ENCODE measurements around the gene AP3M1.

Gene AP3M1

DNA sequence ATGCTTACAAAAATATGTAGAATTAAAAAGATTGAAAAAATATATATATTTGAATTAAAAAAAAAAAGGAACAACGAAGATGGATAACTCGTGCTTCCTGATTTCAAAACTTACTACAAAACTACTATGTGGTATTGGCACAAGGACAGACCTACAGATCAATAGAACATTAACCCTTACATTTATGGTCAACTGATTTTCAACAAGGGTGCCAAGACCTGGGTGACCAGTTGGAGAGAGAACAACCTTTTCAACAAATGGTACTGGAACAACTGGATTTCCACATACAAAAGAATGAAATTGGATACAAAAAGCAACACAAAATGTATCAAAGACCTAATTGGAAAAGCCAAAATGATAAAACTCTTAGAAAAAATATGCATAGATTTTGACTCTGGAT, 10.1 kb downstream of the AP3M1 start:
- ChIA-PET POLR2A (interaction anchor here (1.4 kb wide), 1 partner anchor 10 kb away, joined by 3 read pairs; the partner anchor contains the start of genes ADK and AP3M1), CTCF (no interaction called here)
- TF ChIP-seq ZNF366 (tag by site-specific recombination; conservative IDR thresholded peaks at IDR 0.05), result no peak
- TF ChIP-seq ZNF175 (tag by site-specific recombination; IDR thresholded peaks at IDR 0.05), result no peak
- TF ChIP-seq MZF1 (tag by site-specific recombination; IDR thresholded peaks at IDR 0.05; ENCODE audit: borderline replicate concordance), result no peak
- no peak for TF ChIP-seq ZNF837 (tag by site-specific recombination; IDR thresholded peaks at IDR 0.05)
- no peak for TF ChIP-seq ZNF214 (tag by site-specific recombination; IDR thresholded peaks at IDR 0.05; ENCODE audit: borderline replicate concordance)
- TF ChIP-seq ZNF114 (tag by site-specific recombination; IDR thresholded peaks at IDR 0.05), result no peak
- no peak for TF ChIP-seq ZNF169 (tag by site-specific recombination; IDR thresholded peaks at IDR 0.05)
- no peak for TF ChIP-seq EGR2 (tag by site-specific recombination; IDR thresholded peaks at IDR 0.05; ENCODE audit: low read depth)
- TF ChIP-seq KLF16 (tag by site-specific recombination; IDR thresholded peaks at IDR 0.05), result no peak
- no peak for TF ChIP-seq ZNF544 (tag by site-specific recombination; IDR thresholded peaks at IDR 0.05)
- TF ChIP-seq ZNF211 (tag by site-specific recombination; IDR thresholded peaks at IDR 0.05; ENCODE audit: low read depth), result no peak
- TF ChIP-seq, protein P1, sequence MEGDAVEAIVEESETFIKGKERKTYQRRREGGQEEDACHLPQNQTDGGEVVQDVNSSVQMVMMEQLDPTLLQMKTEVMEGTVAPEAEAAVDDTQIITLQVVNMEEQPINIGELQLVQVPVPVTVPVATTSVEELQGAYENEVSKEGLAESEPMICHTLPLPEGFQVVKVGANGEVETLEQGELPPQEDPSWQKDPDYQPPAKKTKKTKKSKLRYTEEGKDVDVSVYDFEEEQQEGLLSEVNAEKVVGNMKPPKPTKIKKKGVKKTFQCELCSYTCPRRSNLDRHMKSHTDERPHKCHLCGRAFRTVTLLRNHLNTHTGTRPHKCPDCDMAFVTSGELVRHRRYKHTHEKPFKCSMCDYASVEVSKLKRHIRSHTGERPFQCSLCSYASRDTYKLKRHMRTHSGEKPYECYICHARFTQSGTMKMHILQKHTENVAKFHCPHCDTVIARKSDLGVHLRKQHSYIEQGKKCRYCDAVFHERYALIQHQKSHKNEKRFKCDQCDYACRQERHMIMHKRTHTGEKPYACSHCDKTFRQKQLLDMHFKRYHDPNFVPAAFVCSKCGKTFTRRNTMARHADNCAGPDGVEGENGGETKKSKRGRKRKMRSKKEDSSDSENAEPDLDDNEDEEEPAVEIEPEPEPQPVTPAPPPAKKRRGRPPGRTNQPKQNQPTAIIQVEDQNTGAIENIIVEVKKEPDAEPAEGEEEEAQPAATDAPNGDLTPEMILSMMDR (tag by site-specific recombination; IDR thresholded peaks at IDR 0.05), result no peak
- Histone ChIP-seq H3K36me3 (ENCODE audit: control insufficient read depth in 2 of 2, insufficient read depth in 1 of 2, low read length in 2 of 2) (peaks cover 31 to 35% of the 10 kb centered on the region in 2 experiments), H3K27ac (ENCODE audit: extremely low read depth, low read depth, low read length) (no peak overlapping the region), H3K4me3 (ENCODE audit: low read depth, low read length) (no peak overlapping the region), H3K4me1 (ENCODE audit: control insufficient read depth, insufficient read depth, low read length) (peaks cover 3% of the 10 kb centered on the region), H3K9me3 (ENCODE audit: control insufficient read depth, insufficient read depth, low read depth, low read length) (no peaks in the 10 kb centered on the region)

DNA sequence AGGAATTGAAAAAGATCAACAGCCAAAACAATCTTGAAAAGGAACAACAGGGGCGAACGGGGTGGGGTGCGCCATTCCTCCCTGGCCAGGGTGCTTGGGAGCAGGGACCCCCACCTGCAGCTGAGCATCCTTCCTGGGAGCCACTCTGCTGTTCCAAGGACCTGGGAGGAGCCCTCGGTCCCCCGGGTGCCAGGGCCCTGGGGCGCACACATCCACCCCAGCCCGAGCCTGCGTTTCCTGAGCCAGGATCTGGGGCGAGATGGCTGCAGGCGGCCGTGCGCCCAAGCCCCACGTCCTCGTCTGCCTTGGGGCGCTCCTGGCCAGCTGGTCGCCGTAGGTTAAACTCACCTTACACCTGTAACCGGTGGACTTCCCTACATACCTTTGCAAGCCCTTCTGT, 10.6 kb downstream of the AP3M1 start:
- CTCF ChIA-PET, result no interaction called here
- peaks cover 36 to 39% of the 10 kb centered on the region in 2 experiments for H3K36me3 ChIP-seq (ENCODE audit: control insufficient read depth in 2 of 2, insufficient read depth in 1 of 2, low read length in 2 of 2)

More for the DNA sequence above, 10.6 kb downstream of the AP3M1 start:
- H3K4me3 ChIP-seq (ENCODE audit: low read depth, low read length), result no peak overlapping the region
- H3K27ac ChIP-seq (ENCODE audit: extremely low read depth, low read depth, low read length), result no peak overlapping the region
- no peaks in the 10 kb centered on the region for H3K9me3 ChIP-seq (ENCODE audit: control insufficient read depth, insufficient read depth, low read depth, low read length)
- POLR2A ChIA-PET, result interaction anchor here (0.5 to 1.4 kb wide), 2 partner anchors 11 to 1071 kb away, joined by 3 read pairs; partner anchors contain the start of genes ADK, AP3M1 and VDAC2
- TF ChIP-seq HOXD13 (CRISPR knock-in tag; IDR thresholded peaks at IDR 0.05; ENCODE audit: borderline replicate concordance), result no peak
- TF ChIP-seq, protein P2, sequence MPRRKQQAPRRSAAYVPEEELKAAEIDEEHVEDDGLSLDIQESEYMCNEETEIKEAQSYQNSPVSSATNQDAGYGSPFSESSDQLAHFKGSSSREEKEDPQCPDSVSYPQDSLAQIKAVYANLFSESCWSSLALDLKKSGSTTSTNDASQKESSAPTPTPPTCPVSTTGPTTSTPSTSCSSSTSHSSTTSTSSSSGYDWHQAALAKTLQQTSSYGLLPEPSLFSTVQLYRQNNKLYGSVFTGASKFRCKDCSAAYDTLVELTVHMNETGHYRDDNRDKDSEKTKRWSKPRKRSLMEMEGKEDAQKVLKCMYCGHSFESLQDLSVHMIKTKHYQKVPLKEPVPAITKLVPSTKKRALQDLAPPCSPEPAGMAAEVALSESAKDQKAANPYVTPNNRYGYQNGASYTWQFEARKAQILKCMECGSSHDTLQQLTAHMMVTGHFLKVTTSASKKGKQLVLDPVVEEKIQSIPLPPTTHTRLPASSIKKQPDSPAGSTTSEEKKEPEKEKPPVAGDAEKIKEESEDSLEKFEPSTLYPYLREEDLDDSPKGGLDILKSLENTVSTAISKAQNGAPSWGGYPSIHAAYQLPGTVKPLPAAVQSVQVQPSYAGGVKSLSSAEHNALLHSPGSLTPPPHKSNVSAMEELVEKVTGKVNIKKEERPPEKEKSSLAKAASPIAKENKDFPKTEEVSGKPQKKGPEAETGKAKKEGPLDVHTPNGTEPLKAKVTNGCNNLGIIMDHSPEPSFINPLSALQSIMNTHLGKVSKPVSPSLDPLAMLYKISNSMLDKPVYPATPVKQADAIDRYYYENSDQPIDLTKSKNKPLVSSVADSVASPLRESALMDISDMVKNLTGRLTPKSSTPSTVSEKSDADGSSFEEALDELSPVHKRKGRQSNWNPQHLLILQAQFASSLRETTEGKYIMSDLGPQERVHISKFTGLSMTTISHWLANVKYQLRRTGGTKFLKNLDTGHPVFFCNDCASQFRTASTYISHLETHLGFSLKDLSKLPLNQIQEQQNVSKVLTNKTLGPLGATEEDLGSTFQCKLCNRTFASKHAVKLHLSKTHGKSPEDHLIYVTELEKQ (tag by site-specific recombination; IDR thresholded peaks at IDR 0.05; ENCODE audit: borderline replicate concordance), result no peak
- no peak for TF ChIP-seq ZFHX2 (tag by site-specific recombination; conservative IDR thresholded peaks at IDR 0.05)
- TF ChIP-seq ZNF239 (tag by site-specific recombination; IDR thresholded peaks at IDR 0.05), result no peak
- TF ChIP-seq, protein P3, sequence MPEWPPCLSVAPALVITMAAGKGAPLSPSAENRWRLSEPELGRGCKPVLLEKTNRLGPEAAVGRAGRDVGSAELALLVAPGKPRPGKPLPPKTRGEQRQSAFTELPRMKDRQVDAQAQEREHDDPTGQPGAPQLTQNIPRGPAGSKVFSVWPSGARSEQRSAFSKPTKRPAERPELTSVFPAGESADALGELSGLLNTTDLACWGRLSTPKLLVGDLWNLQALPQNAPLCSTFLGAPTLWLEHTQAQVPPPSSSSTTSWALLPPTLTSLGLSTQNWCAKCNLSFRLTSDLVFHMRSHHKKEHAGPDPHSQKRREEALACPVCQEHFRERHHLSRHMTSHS (tag by site-specific recombination; IDR thresholded peaks at IDR 0.05), result no peak
- no peak for TF ChIP-seq ZNF600 (tag by site-specific recombination; IDR thresholded peaks at IDR 0.05)
- no peak for TF ChIP-seq OVOL3 (tag by site-specific recombination; IDR thresholded peaks at IDR 0.05)
- TF ChIP-seq, protein P4, sequence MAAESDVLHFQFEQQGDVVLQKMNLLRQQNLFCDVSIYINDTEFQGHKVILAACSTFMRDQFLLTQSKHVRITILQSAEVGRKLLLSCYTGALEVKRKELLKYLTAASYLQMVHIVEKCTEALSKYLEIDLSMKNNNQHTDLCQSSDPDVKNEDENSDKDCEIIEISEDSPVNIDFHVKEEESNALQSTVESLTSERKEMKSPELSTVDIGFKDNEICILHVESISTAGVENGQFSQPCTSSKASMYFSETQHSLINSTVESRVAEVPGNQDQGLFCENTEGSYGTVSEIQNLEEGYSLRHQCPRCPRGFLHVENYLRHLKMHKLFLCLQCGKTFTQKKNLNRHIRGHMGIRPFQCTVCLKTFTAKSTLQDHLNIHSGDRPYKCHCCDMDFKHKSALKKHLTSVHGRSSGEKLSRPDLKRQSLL (tag by site-specific recombination; IDR thresholded peaks at IDR 0.05), result no peak
- TF ChIP-seq ZNF248 (tag by site-specific recombination; IDR thresholded peaks at IDR 0.05), result no peak
- TF ChIP-seq MYNN (tag by site-specific recombination; IDR thresholded peaks at IDR 0.05; ENCODE audit: borderline replicate concordance), result no peak
- no peak for TF ChIP-seq ZNF37A (tag by site-specific recombination; IDR thresholded peaks at IDR 0.05)
- TF ChIP-seq ZNF621 (tag by site-specific recombination; IDR thresholded peaks at IDR 0.05), result no peak
- no peak for TF ChIP-seq ZNF623 (tag by site-specific recombination; IDR thresholded peaks at IDR 0.05)
- no peak for TF ChIP-seq ZBTB20 (tag by site-specific recombination; IDR thresholded peaks at IDR 0.05)
- no peak for TF ChIP-seq ZNF654 (tag by site-specific recombination; IDR thresholded peaks at IDR 0.05; ENCODE audit: low read depth)
- no peak for TF ChIP-seq KLF16 (tag by site-specific recombination; IDR thresholded peaks at IDR 0.05)
- no peak for TF ChIP-seq ZNF48 (tag by site-specific recombination; IDR thresholded peaks at IDR 0.05)
- TF ChIP-seq, protein P5, sequence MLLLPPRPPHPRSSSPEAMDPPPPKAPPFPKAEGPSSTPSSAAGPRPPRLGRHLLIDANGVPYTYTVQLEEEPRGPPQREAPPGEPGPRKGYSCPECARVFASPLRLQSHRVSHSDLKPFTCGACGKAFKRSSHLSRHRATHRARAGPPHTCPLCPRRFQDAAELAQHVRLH (tag by site-specific recombination; IDR thresholded peaks at IDR 0.05), result no peak
- no peaks in the 10 kb centered on the region for H3K4me1 ChIP-seq (ENCODE audit: control insufficient read depth, insufficient read depth, low read length)
